Keratinocyte (primary cell): Measurements from ENCODE around the gene GNS. TPM values are rescaled to one million over a fixed set of nuclear protein-coding genes. Genes with fewer than 3 reads are reported as not detected.

Source experiments
- DNase-seq: peaks from one replicate; pipeline ENCODE4 v3.0.0-alpha.2; 2011; ENCODE audit warnings: low read depth, missing footprints, low spot score
- FAIRE-seq: peaks from 2 replicates; lab custom pipeline; 2011; peaks lifted over from hg19 to GRCh38; lab: Jason Lieb, UNC
- H2AFZ ChIP-seq: 2 replicates; pipeline ENCODE4 v1.6.0; 2012; ENCODE audit warnings: low read length, control low read depth, inconsistent platforms; ENCODE audit not compliant: control insufficient read depth
- H3K27ac ChIP-seq: 2 replicates; pipeline ENCODE4 v1.5.1; 2011; ENCODE audit warnings: low read length; ENCODE audit not compliant: control insufficient read depth, insufficient read depth
- H3K27me3 ChIP-seq: 3 replicates; pipeline ENCODE4 v1.6.0; 2011; ENCODE audit warnings: low read length; ENCODE audit not compliant: control insufficient read depth, insufficient read depth; ENCODE audit errors: extremely low read depth
- H3K36me3 ChIP-seq, 2 experiments: 2 replicates in 1 of 2; 3 replicates in 1 of 2; pipeline ENCODE4 v1.5.1; 2011; ENCODE audit warnings: low read length in 2 of 2, mild to moderate bottlenecking in 1 of 2; ENCODE audit not compliant: control insufficient read depth in 2 of 2, insufficient read depth in 2 of 2; ENCODE audit errors: extremely low read depth in 1 of 2
- H3K4me1 ChIP-seq: 3 replicates; pipeline ENCODE4 v1.5.1; 2011; ENCODE audit warnings: low read length; ENCODE audit not compliant: control insufficient read depth, insufficient read depth; ENCODE audit errors: extremely low read depth
- H3K4me2 ChIP-seq: 3 replicates; pipeline ENCODE4 v1.6.0; 2011; ENCODE audit warnings: low read depth, low read length; ENCODE audit not compliant: control insufficient read depth, insufficient read depth; ENCODE audit errors: extremely low read depth
- H3K4me3 ChIP-seq, 3 experiments: fragments of 200-600 bp in 1 of 3; sonication (generic) in 1 of 3; 2 replicates in 2 of 3; 3 replicates in 1 of 3; pipeline ENCODE4 v1.5.1; 2011 to 2016; ENCODE audit warnings: low read length in 3 of 3, mild to moderate bottlenecking in 3 of 3, control low read depth in 2 of 3, inconsistent platforms in 1 of 3, low read depth in 1 of 3, mixed read lengths in 1 of 3, mixed run types in 1 of 3, moderate library complexity in 1 of 3; ENCODE audit not compliant: control insufficient read depth in 2 of 3, insufficient read depth in 2 of 3; ENCODE audit errors: extremely low read depth in 1 of 3
- H3K79me2 ChIP-seq: 2 replicates; pipeline ENCODE4 v1.6.0; 2012; ENCODE audit warnings: low read length; ENCODE audit not compliant: control insufficient read depth, insufficient read depth
- H3K9ac ChIP-seq: 3 replicates; pipeline ENCODE4 v1.6.0; 2011; ENCODE audit warnings: low read length; ENCODE audit not compliant: control insufficient read depth, insufficient read depth; ENCODE audit errors: extremely low read depth
- H3K9me1 ChIP-seq: 3 replicates; pipeline ENCODE4 v1.6.0; 2011; ENCODE audit warnings: low read length; ENCODE audit not compliant: control insufficient read depth, insufficient read depth; ENCODE audit errors: extremely low read depth
- H3K9me3 ChIP-seq: 2 replicates; pipeline ENCODE4 v1.5.1; 2012; ENCODE audit warnings: low read depth, low read length; ENCODE audit not compliant: control insufficient read depth
- H4K20me1 ChIP-seq: 3 replicates; pipeline ENCODE4 v1.6.0; 2011; ENCODE audit warnings: low read length; ENCODE audit not compliant: control insufficient read depth, insufficient read depth; ENCODE audit errors: extremely low read depth
- EZH2 ChIP-seq: IDR thresholded peaks from one replicate; pipeline ENCODE4 v1.6.1; 2012; ENCODE audit warnings: inconsistent platforms, mild to moderate bottlenecking, low read length, moderate library complexity
- dilution Hi-C: fragments of 300-500 bp; cut with MboI; formaldehyde crosslinking; loops from one replicate; pipeline ENCODE4 v1.7.0; 2020; ENCODE audit warnings: low sequenced_read_pairs; ENCODE audit not compliant: extremely low pct_ligation_motif_present
- polyA plus RNA-seq, 5 experiments: library from polyadenylated mRNA; depleted of rRNA in 3 of 5; stranded (reverse) in 3 of 5; stranded (forward) in 1 of 5; unstranded in 1 of 5; fragments of >200 nt; gene quantifications; 1 replicate in 1 of 5; 2 replicates in 3 of 5; 3 replicates in 1 of 5; pipeline versions ENCODE4 v1.2.1 to v1.2.3, GENCODE V29; 2011 to 2012; ENCODE audit warnings: missing spikeins in 2 of 5, low read depth in 1 of 5, low replicate concordance in 1 of 5
- TF ChIP-seq, protein P1 (sequence below), 3 experiments: IDR thresholded peaks in 1 of 3; conservative IDR thresholded peaks in 1 of 3; optimal IDR thresholded peaks in 1 of 3; 2 replicates in 2 of 3; 3 replicates in 1 of 3; pipeline versions ENCODE3 to v1.5.1; 2011; ENCODE audit warnings: low read length in 3 of 3, mild to moderate bottlenecking in 3 of 3, moderate library complexity in 2 of 3, control low read depth in 1 of 3, inconsistent platforms in 1 of 3; ENCODE audit not compliant: insufficient read depth in 2 of 3; ENCODE audit errors: extremely low read depth in 1 of 3

The GNS gene
- polyA plus RNA-seq, 1 donor (not counting 4 experiments of a cell fraction or from before 2014, with no cell fraction given), result 57.8 TPM

DNA sequence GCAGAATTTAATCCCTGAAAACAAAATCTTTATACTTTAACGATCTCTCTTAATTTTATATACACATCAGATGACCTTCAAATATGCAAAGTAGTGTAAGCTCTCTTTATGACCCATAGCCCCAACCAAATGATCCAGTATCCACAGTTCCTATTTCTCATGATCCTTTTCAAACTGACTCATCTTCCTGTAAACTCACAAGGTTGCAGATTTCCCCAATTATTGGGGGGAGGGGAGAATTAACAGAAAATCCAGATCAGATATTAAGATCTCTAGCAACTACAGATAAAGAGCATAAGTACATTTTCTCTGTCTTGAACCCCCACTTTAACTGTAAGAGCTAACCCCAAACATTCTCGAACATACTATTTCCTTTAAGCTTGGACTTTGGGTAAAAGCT, 12.5 kb downstream of the GNS start:
- Histone ChIP-seq H3K27me3 (no peaks in the 10 kb centered on the region), H3K4me1 (peaks cover 36% of the 10 kb centered on the region), H3K4me3 (no peak overlapping the region), H3K79me2 (no peaks in the 10 kb centered on the region), H3K9me1 (no peaks in the 10 kb centered on the region), H4K20me1 (no peaks in the 10 kb centered on the region), H3K4me2 (peak overlapping the region; percentile 53), H3K9me3 (no peaks in the 10 kb centered on the region), H3K36me3 (peaks cover 9 to 37% of the 10 kb centered on the region in 2 experiments), H3K9ac (no peak overlapping the region), H2AFZ (peak overlapping the region; percentile 21), H3K27ac (peak overlapping the region; percentile 52)
- dilution Hi-C loops, result no loop called here
- FAIRE-seq, result peak; percentile 43
- no peak for DNase-seq
- TF ChIP-seq, protein P1, sequence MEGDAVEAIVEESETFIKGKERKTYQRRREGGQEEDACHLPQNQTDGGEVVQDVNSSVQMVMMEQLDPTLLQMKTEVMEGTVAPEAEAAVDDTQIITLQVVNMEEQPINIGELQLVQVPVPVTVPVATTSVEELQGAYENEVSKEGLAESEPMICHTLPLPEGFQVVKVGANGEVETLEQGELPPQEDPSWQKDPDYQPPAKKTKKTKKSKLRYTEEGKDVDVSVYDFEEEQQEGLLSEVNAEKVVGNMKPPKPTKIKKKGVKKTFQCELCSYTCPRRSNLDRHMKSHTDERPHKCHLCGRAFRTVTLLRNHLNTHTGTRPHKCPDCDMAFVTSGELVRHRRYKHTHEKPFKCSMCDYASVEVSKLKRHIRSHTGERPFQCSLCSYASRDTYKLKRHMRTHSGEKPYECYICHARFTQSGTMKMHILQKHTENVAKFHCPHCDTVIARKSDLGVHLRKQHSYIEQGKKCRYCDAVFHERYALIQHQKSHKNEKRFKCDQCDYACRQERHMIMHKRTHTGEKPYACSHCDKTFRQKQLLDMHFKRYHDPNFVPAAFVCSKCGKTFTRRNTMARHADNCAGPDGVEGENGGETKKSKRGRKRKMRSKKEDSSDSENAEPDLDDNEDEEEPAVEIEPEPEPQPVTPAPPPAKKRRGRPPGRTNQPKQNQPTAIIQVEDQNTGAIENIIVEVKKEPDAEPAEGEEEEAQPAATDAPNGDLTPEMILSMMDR (optimal IDR thresholded peaks at IDR 0.05 in 1 of 3, IDR thresholded peaks at IDR 0.05 in 1 of 3, conservative IDR thresholded peaks at IDR 0.05 in 1 of 3; ENCODE audit: extremely low read depth in 1 of 3, insufficient read depth in 2 of 3, low read length in 3 of 3), result no peak
- TF ChIP-seq EZH2, result no peak

DNA sequence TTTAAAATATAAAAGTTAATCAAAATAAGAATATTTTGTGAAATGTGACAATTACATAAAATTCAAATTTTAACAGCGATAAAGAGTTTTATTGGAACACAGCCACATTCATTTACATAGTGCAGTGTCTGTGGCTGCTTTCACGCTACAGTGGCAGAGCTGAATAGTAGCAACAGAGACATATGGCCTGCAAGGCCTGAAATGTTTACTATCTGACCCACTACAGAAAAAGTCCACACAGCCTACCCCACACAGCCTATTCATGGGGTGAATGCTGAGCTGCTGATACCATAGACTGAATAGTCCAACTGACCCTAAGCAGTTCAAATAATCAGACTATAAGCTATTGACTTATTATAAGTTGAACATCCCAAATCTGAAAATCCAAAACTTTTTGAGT, 13.2 kb downstream of the GNS start:
- Histone ChIP-seq H3K4me3 (no peak overlapping the region), H3K9me1 (no peaks in the 10 kb centered on the region), H3K9ac (no peak overlapping the region), H3K9me3 (no peaks in the 10 kb centered on the region), H3K4me2 (no peak overlapping the region), H4K20me1 (no peaks in the 10 kb centered on the region), H3K4me1 (peaks cover 36% of the 10 kb centered on the region), H3K27ac (no peak overlapping the region), H2AFZ (no peak overlapping the region), H3K36me3 (peaks cover 10 to 37% of the 10 kb centered on the region in 2 experiments), H3K27me3 (no peaks in the 10 kb centered on the region), H3K79me2 (no peaks in the 10 kb centered on the region)
- no peak for DNase-seq
- dilution Hi-C loops, result no loop called here
- TF ChIP-seq EZH2, result no peak
- TF ChIP-seq, protein P1 (optimal IDR thresholded peaks at IDR 0.05 in 1 of 3, IDR thresholded peaks at IDR 0.05 in 1 of 3, conservative IDR thresholded peaks at IDR 0.05 in 1 of 3; ENCODE audit: extremely low read depth in 1 of 3, insufficient read depth in 2 of 3, low read length in 3 of 3), result no peak
- no peak for FAIRE-seq
